Suprapubic skin (tissue), 4 donors: ENCODE results near the gene COL19A1. TPM values are rescaled to one million over a fixed set of nuclear protein-coding genes. Genes with fewer than 3 reads are reported as not detected.

Source experiments
- DNase-seq, 2 donors: peaks; one replicate each; pipeline ENCODE4 v3.0.0-alpha.2; 2019; ENCODE audit warnings: low spot score in 2 of 2
- H3K27ac ChIP-seq: fragments of 200-600 bp; sonication (generic); one replicate; pipeline ENCODE4 v1.5.1; 2019
- H3K27me3 ChIP-seq: fragments of 200-600 bp; sonication (generic); one replicate; pipeline ENCODE4 v1.5.1; 2019
- H3K36me3 ChIP-seq: fragments of 200-600 bp; sonication (generic); one replicate; pipeline ENCODE4 v1.5.1; 2019
- H3K4me1 ChIP-seq: fragments of 200-600 bp; sonication (generic); one replicate; pipeline ENCODE4 v1.5.1; 2019
- H3K4me3 ChIP-seq: fragments of 200-600 bp; sonication (generic); one replicate; pipeline ENCODE4 v1.5.1; 2019; ENCODE audit warnings: mild to moderate bottlenecking
- H3K9me3 ChIP-seq: fragments of 200-600 bp; sonication (generic); one replicate; pipeline ENCODE4 v1.5.1; 2019
- EP300 ChIP-seq: sonication (generic); formaldehyde crosslinking; IDR thresholded peaks from one replicate; pipeline ENCODE4 v1.6.1; 2017; ENCODE audit warnings: antibody characterized with exemption
- POLR2A ChIP-seq, 2 donors: fragments of 450-650 bp; IDR thresholded peaks; one replicate each; pipeline ENCODE4 v1.6.1; 2017; ENCODE audit warnings: antibody characterized with exemption in 2 of 2, mild to moderate bottlenecking in 2 of 2, moderate library complexity in 2 of 2
- POLR2AphosphoS5 ChIP-seq, 3 donors: sonication (generic); formaldehyde crosslinking; IDR thresholded peaks; one replicate each; pipeline ENCODE4 v1.6.1; 2017; ENCODE audit warnings: antibody characterized with exemption in 3 of 3
- WGBS: methylation state at CpG from one replicate; pipeline ENCODE4 v1.1.5; 2018; 5-methylcytosine and 5-hydroxymethylcytosine counted together
- total RNA-seq, 4 donors: library from RNA; depleted of rRNA; stranded (reverse); fragments of >200 nt; gene quantifications; one replicate each; pipeline ENCODE4 v1.1.0, GENCODE V29; 2016
- TF ChIP-seq, protein P1 (sequence below), 2 donors: fragments of 200-600 bp in 1 of 2; fragments of 450-650 bp in 1 of 2; sonication (generic) in 1 of 2; IDR thresholded peaks; one replicate each; pipeline ENCODE4 v1.5.1; 2016 to 2019; ENCODE audit warnings: antibody characterized with exemption in 2 of 2, mild to moderate bottlenecking in 1 of 2, moderate library complexity in 1 of 2

COL19A1 gene
- total RNA-seq, 4 donors from 2014 or later = 0.10 TPM; not detected in 3

DNA sequence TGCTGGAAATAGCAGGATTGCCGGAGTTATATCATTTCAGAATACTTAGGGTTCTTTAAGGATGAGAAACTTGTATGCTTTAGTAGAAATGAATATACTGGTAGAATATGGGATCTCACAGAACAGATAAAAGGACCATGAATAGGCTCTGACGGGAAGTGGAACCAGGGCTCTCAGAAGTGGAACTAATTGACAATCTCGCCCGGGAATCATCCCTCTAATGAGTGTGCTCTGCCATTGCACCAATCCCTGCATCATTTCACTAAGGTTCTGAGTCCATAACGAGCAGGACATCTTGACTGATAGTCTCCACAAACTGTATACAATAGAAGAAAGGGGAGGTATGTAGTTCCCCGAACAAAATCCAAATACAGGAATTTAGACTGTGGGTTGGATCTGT lies 286.4 kb downstream of the COL19A1 start:
- Histone ChIP-seq H3K4me1 (no peaks in the 10 kb centered on the region), H3K9me3 (no peaks in the 10 kb centered on the region), H3K27me3 (no peaks in the 10 kb centered on the region), H3K4me3 (no peak overlapping the region), H3K27ac (no peak overlapping the region), H3K36me3 (no peaks in the 10 kb centered on the region)
- TF ChIP-seq POLR2A (IDR thresholded peaks at IDR 0.05) (no peak), POLR2AphosphoS5 (IDR thresholded peaks at IDR 0.05) (no peak), EP300 (no peak)
- TF ChIP-seq, protein P1, sequence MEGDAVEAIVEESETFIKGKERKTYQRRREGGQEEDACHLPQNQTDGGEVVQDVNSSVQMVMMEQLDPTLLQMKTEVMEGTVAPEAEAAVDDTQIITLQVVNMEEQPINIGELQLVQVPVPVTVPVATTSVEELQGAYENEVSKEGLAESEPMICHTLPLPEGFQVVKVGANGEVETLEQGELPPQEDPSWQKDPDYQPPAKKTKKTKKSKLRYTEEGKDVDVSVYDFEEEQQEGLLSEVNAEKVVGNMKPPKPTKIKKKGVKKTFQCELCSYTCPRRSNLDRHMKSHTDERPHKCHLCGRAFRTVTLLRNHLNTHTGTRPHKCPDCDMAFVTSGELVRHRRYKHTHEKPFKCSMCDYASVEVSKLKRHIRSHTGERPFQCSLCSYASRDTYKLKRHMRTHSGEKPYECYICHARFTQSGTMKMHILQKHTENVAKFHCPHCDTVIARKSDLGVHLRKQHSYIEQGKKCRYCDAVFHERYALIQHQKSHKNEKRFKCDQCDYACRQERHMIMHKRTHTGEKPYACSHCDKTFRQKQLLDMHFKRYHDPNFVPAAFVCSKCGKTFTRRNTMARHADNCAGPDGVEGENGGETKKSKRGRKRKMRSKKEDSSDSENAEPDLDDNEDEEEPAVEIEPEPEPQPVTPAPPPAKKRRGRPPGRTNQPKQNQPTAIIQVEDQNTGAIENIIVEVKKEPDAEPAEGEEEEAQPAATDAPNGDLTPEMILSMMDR (IDR thresholded peaks at IDR 0.05) = no peak
- DNase-seq = no peak
- 85% methylated on average over 6 of the region's 6 CpGs for WGBS

DNA sequence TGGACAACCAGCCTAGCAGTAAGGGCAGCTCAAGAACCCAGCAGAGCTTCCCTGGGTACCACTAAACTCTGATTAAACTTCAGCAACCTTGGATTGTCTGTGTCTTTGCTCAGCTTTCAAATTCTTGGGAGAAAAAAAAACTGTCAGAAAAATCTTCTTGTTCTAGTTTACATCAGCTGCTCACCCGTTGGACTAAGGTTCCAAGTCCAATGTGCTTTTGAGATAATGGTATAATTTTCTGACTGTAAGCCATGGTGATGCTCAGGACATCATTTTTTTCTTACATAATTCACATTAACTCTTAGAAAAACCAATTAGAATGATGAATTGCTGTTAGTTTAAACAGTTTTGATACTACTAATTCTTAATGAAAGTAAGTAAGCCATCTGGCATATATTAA lies 290.7 kb downstream of the COL19A1 start:
- WGBS = 44% methylated on average over 1 of the region's 1 CpG
- Histone ChIP-seq H3K36me3 (no peaks in the 10 kb centered on the region), H3K27ac (no peak overlapping the region), H3K27me3 (no peaks in the 10 kb centered on the region), H3K4me1 (no peaks in the 10 kb centered on the region), H3K4me3 (no peak overlapping the region), H3K9me3 (no peaks in the 10 kb centered on the region)
- DNase-seq = no peak
- TF ChIP-seq POLR2AphosphoS5 (IDR thresholded peaks at IDR 0.05) (no peak), EP300 (no peak), POLR2A (IDR thresholded peaks at IDR 0.05) (no peak)

DNA sequence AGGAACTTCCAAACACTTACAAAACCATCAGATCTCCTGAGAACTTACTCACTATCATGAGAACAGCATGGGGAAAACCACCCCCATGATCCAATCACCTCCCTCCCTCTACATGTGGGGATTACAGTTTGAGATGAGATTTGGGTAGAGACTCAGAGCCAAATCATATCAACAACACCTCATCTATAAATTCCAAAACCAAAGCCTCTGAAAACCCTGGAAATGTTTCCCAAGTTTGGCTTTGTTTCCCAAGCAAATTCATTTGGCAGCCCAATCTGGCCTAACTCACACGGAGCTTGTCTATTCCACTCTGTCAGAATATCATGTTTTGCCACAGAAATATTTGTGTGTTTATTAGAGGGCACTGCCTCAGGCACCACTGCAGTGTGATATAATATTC lies 293.9 kb downstream of the COL19A1 start:
- DNase-seq = no peak
- no peaks in the 10 kb centered on the region for H3K4me1 ChIP-seq
- no peaks in the 10 kb centered on the region for H3K9me3 ChIP-seq
- H3K36me3 ChIP-seq = no peaks in the 10 kb centered on the region
- no peak overlapping the region for H3K27ac ChIP-seq
- H3K4me3 ChIP-seq = no peak overlapping the region
- 33% methylated on average over 1 of the region's 1 CpG for WGBS
- no peak for TF ChIP-seq POLR2AphosphoS5 (IDR thresholded peaks at IDR 0.05)
- no peak for TF ChIP-seq EP300
- TF ChIP-seq, protein P1 (IDR thresholded peaks at IDR 0.05) = no peak
- TF ChIP-seq POLR2A (IDR thresholded peaks at IDR 0.05) = no peak
- H3K27me3 ChIP-seq = no peaks in the 10 kb centered on the region

DNA sequence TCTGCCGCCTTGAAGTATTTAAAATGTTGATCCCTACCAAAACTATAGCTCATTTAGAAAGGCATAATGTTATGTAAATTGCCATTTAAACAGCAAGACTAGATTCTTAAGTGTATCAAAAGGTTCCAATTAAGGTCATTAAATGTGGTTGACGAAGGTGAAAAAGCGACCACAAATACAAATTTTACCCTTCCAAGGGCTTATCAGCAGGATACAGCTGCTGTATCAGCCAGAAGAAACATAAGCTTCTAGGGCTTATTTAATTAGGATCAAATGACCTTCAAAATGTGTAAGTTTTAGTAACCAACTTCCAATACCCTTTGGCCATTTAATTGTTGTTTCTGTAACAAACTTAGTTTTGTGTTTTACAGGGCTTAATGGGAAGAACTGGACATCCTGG lies 296.6 kb downstream of the COL19A1 start:
- Histone ChIP-seq H3K4me1 (no peaks in the 10 kb centered on the region), H3K4me3 (no peak overlapping the region), H3K27ac (no peak overlapping the region), H3K36me3 (no peaks in the 10 kb centered on the region), H3K27me3 (no peaks in the 10 kb centered on the region), H3K9me3 (no peaks in the 10 kb centered on the region)
- TF ChIP-seq EP300 = no peak
- TF ChIP-seq POLR2AphosphoS5 (IDR thresholded peaks at IDR 0.05) = no peak
- TF ChIP-seq POLR2A (IDR thresholded peaks at IDR 0.05) = no peak
- TF ChIP-seq, protein P1 (IDR thresholded peaks at IDR 0.05) = no peak
- no peak for DNase-seq
- 77% methylated on average over 3 of the region's 3 CpGs for WGBS

DNA sequence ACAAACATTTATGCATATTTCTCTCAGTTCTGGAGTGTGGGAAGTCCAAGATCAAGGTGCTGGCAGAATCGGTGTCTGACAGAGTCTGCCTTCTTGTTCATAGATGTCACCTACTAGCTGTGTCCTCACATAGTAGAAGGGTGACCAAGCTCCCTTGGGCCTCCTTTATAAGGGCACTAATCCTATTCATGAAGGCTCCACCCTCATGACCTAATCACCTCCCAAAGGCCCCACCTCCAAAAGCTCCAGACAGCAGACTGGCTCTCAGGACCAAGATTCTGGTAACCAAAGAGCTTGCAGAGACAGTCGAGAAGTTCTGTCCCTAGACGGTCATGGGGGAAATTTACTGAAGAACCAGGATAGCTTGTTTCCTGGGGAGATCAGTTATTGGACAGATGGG lies 297.4 kb downstream of the COL19A1 start:
- TF ChIP-seq POLR2AphosphoS5 (IDR thresholded peaks at IDR 0.05) = no peak
- TF ChIP-seq POLR2A (IDR thresholded peaks at IDR 0.05) = no peak
- TF ChIP-seq, protein P1 (IDR thresholded peaks at IDR 0.05) = no peak
- no peak for TF ChIP-seq EP300

DNA sequence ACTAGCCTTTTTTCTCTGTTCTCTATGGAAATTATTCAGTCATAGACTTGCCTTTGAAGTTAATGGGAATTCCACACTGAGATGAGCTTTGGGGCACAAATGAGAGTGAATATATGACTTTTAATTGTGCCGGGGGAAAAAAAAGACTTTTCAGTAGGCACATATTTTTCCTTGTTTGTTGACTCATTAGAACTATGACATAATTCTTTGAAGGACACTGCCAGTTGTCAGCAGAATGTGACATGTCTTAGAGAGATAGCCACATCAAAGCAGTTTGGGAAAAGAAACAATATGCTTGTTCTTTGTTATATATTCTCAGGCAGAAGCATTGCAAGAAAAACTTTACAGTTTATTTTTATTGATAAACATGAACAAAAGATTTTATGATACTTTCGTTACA lies 298.2 kb downstream of the COL19A1 start:
- no peaks in the 10 kb centered on the region for H3K9me3 ChIP-seq
- no peaks in the 10 kb centered on the region for H3K36me3 ChIP-seq
- WGBS = 36% methylated on average over 2 of the region's 2 CpGs
- no peaks in the 10 kb centered on the region for H3K4me1 ChIP-seq
- TF ChIP-seq, protein P1 (IDR thresholded peaks at IDR 0.05) = no peak
- no peak for TF ChIP-seq POLR2A (IDR thresholded peaks at IDR 0.05)
- TF ChIP-seq EP300 = no peak
- TF ChIP-seq POLR2AphosphoS5 (IDR thresholded peaks at IDR 0.05) = no peak
- no peak overlapping the region for H3K4me3 ChIP-seq
- no peaks in the 10 kb centered on the region for H3K27me3 ChIP-seq
- no peak for DNase-seq
- H3K27ac ChIP-seq = no peak overlapping the region

More for the DNA sequence above, 297.4 kb downstream of the COL19A1 start:
- WGBS = 94% methylated on average over 3 of the region's 3 CpGs
- Histone ChIP-seq H3K4me1 (no peaks in the 10 kb centered on the region), H3K4me3 (no peak overlapping the region), H3K27ac (no peak overlapping the region), H3K27me3 (no peaks in the 10 kb centered on the region), H3K36me3 (no peaks in the 10 kb centered on the region), H3K9me3 (no peaks in the 10 kb centered on the region)
- no peak for DNase-seq
